ENCODE data around the gene OSBPL3. TPM values are rescaled to one million over a fixed set of nuclear protein-coding genes. Genes with fewer than 3 reads are reported as not detected.

Gene OSBPL3
- total and polyA plus RNA-seq, 10 donors, result 10.3 to 33.9 (median 26.8) TPM

DNA sequence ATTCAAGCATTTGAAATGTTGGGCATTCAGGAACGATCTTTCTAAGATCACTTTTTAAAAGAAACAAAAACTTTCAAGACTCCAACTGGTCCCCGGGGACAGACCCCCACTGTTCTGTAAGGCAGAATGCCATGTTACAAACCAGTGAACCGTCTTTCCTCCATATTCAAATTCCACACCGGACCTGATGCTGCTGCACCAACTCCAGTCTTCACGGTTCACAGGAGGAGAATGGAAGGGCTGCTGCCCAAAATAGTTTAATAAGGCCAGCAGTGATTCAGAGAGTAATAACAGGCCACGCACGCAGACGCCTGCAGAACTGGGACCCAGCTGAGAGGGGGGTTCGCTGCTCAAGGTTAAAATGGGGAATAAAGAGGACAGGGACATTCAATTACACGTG is 47.2 kb downstream of the OSBPL3 start:
- Histone ChIP-seq H3K4me1 (peaks cover 0 to 22% (median 11%) of the 10 kb centered on the region in 6 donors), H3K9me3 (no peaks in the 10 kb centered on the region), H3K27ac (no peak overlapping the region), H3K36me3 (peaks cover 0 to 5% (median 0%) of the 10 kb centered on the region in 6 donors), H3K27me3 (replicated peaks in 1 of 7) (no peaks in the 10 kb centered on the region), H3K4me3 (no peak overlapping the region)
- intact Hi-C loops (cut with DNase I; ENCODE audit: low total_unique reads), result no loop called here
- no peak for TF ChIP-seq POLR2A (IDR thresholded peaks at IDR 0.05)
- no peak for TF ChIP-seq POLR2AphosphoS5 (IDR thresholded peaks at IDR 0.05)
- TF ChIP-seq, protein P1, sequence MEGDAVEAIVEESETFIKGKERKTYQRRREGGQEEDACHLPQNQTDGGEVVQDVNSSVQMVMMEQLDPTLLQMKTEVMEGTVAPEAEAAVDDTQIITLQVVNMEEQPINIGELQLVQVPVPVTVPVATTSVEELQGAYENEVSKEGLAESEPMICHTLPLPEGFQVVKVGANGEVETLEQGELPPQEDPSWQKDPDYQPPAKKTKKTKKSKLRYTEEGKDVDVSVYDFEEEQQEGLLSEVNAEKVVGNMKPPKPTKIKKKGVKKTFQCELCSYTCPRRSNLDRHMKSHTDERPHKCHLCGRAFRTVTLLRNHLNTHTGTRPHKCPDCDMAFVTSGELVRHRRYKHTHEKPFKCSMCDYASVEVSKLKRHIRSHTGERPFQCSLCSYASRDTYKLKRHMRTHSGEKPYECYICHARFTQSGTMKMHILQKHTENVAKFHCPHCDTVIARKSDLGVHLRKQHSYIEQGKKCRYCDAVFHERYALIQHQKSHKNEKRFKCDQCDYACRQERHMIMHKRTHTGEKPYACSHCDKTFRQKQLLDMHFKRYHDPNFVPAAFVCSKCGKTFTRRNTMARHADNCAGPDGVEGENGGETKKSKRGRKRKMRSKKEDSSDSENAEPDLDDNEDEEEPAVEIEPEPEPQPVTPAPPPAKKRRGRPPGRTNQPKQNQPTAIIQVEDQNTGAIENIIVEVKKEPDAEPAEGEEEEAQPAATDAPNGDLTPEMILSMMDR (IDR thresholded peaks at IDR 0.05 in 8 of 11, conservative IDR thresholded peaks at IDR 0.05 in 3 of 11), result no peak
- WGBS, 5 donors, result 65 to 84% (median 80%) methylated on average over 10 of the region's 10 CpGs
- no peak for DNase-seq

DNA sequence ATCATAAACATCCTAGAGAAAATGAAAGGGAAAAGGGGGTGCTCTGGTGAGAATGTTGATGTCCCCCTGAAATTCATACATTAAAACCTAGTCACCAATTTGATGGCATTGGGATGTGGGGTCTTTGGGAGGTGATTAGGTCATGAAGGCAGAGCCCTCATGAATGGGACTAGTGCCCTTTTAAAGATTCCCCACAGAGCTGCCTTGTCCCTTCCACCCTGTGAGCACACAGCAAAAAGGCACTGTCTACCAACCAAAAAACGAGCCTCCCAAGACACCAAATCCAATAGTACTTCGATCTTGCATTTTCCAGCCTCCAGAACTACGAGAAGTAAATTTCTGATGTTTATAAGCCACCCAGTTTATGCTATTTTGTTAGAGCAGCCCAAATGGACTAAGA is 47.6 kb downstream of the OSBPL3 start:
- no peak overlapping the region for H3K27ac ChIP-seq
- DNase-seq, result no peak
- peaks cover 0 to 5% (median 0%) of the 10 kb centered on the region in 6 donors for H3K36me3 ChIP-seq
- intact Hi-C loops (cut with DNase I; ENCODE audit: low total_unique reads), result no loop called here
- H3K4me3 ChIP-seq, result no peak overlapping the region
- H3K27me3 ChIP-seq (replicated peaks in 1 of 7), result no peaks in the 10 kb centered on the region
- TF ChIP-seq POLR2AphosphoS5 (IDR thresholded peaks at IDR 0.05) (no peak), POLR2A (IDR thresholded peaks at IDR 0.05) (no peak)
- TF ChIP-seq, protein P1 (IDR thresholded peaks at IDR 0.05 in 8 of 11, conservative IDR thresholded peaks at IDR 0.05 in 3 of 11), result no peak
- 87 to 96% (median 88%) methylated on average over 3 of the region's 3 CpGs for WGBS, 5 donors
- peaks cover 0 to 22% (median 11%) of the 10 kb centered on the region in 6 donors for H3K4me1 ChIP-seq
- no peaks in the 10 kb centered on the region for H3K9me3 ChIP-seq

DNA sequence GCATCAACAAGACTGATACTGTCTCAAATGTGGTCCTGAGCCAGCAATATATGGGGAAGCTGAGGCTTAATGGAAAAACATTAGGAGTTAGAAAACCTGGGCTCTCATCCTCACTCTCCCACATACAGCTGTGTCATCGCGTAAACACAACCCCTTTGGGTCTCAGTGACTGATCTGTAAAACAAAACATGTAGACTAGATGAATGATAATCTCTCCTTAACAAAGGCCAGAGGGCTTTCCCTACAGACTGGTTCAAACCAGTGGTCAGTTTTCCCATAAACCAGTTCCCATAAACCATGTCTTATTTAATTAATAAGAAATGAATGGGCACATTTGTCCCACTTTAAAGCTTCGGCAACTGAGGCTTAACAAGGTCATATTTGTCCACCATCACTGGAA is 48.1 kb downstream of the OSBPL3 start:
- Histone ChIP-seq H3K27me3 (replicated peaks in 1 of 7) (no peaks in the 10 kb centered on the region), H3K36me3 (peaks cover 0 to 5% (median 0%) of the 10 kb centered on the region in 6 donors), H3K4me3 (no peak overlapping the region), H3K9me3 (no peaks in the 10 kb centered on the region), H3K4me1 (peaks cover 0 to 22% (median 11%) of the 10 kb centered on the region in 6 donors), H3K27ac (no peak overlapping the region)
- DNase-seq, result no peak
- 76 to 95% (median 94%) methylated on average over 3 of the region's 3 CpGs for WGBS, 5 donors
- intact Hi-C loops (cut with DNase I; ENCODE audit: low total_unique reads), result no loop called here
- no peak for TF ChIP-seq POLR2A (IDR thresholded peaks at IDR 0.05)

DNA sequence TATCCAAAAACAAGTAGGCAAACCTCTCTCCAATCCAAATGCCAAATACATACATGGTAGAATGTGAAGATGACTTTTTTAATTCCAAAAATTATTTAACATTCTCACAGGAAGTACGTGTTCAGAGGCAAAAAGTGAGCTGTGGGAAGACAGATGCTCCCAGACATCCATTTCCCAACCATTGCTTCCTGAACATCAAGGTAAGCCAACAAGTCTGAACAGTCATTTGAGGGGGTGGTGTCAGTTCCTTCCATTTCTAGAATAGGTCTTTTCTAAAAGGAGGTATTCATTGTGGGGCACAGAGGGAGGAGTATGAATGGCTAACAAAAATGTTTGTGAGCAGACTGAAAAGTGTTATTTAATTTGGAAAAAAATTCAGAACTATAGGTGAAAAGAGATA is 49.1 kb downstream of the OSBPL3 start:
- no peak for DNase-seq
- Histone ChIP-seq H3K4me3 (no peak overlapping the region), H3K4me1 (peaks cover 0 to 14% (median 6%) of the 10 kb centered on the region in 6 donors), H3K36me3 (peaks cover 0 to 5% (median 0%) of the 10 kb centered on the region in 6 donors), H3K27ac (no peak overlapping the region), H3K27me3 (replicated peaks in 1 of 7) (no peaks in the 10 kb centered on the region), H3K9me3 (no peaks in the 10 kb centered on the region)
- no peak for TF ChIP-seq POLR2AphosphoS5 (IDR thresholded peaks at IDR 0.05)
- TF ChIP-seq POLR2A (IDR thresholded peaks at IDR 0.05), result no peak
- TF ChIP-seq, protein P1 (IDR thresholded peaks at IDR 0.05 in 8 of 11, conservative IDR thresholded peaks at IDR 0.05 in 3 of 11), result no peak
- WGBS, 5 donors, result 79 to 88% (median 84%) methylated on average over 1 of the region's 1 CpG
- intact Hi-C loops (cut with DNase I; ENCODE audit: low total_unique reads), result no loop called here
